K562 (cell line): ENCODE results near the gene HOXB6. TPM values are rescaled to one million over a fixed set of nuclear protein-coding genes. Genes with fewer than 3 reads are reported as not detected.

Source experiments
- CC2D1A ChIP-seq: fragments of 450-650 bp; IDR thresholded peaks from 2 replicates; pipeline ENCODE4 v1.6.1; 2017; ENCODE audit warnings: mild to moderate bottlenecking
- CHD2 ChIP-seq: IDR thresholded peaks from 2 replicates; pipeline ENCODE4 v1.6.1; 2011; ENCODE audit warnings: low read depth, low read length
- DPF2 ChIP-seq: fragments of 450-650 bp; IDR thresholded peaks from 2 replicates; pipeline ENCODE4 v1.6.1; 2016
- HSF4 ChIP-seq: fragments of 250-450 bp; sonication (Bioruptor Pico); IDR thresholded peaks from 2 replicates; pipeline ENCODE4 v2.1.2; 2022; ENCODE audit warnings: mild to moderate bottlenecking, moderate library complexity, borderline replicate concordance
- IRF2 ChIP-seq: sonication (generic); formaldehyde crosslinking; IDR thresholded peaks from 2 replicates; pipeline ENCODE4 v1.8.1; 2022; ENCODE audit warnings: mild to moderate bottlenecking, missing genetic modification reagents
- KLF13 ChIP-seq: fragments of 450-650 bp; IDR thresholded peaks from 2 replicates; pipeline ENCODE4 v1.6.1; 2016; ENCODE audit warnings: missing genetic modification characterization, low read depth, mild to moderate bottlenecking, missing compliant biosample characterization, moderate library complexity, borderline replicate concordance
- POLR2A ChIP-seq: fragments of 450-650 bp; conservative IDR thresholded peaks from 2 replicates; pipeline ENCODE4 v1.6.1; 2016
- SIN3A ChIP-seq, 2 experiments: fragments of 150-350 bp in 1 of 2; IDR thresholded peaks; 2 replicates each; pipeline ENCODE4 v1.6.1; 2011 to 2016; ENCODE audit warnings: borderline replicate concordance in 2 of 2, low read depth in 2 of 2, low read length in 2 of 2, mild to moderate bottlenecking in 2 of 2, moderate library complexity in 2 of 2; ENCODE audit not compliant: control insufficient read depth in 1 of 2
- SMAD4 ChIP-seq: fragments of 250-450 bp; sonication (Bioruptor Pico); conservative IDR thresholded peaks from 2 replicates; pipeline ENCODE4 v1.8.0; 2021; ENCODE audit warnings: inconsistent platforms, mild to moderate bottlenecking, moderate library complexity
- SMARCC2 ChIP-seq: fragments of 450-650 bp; IDR thresholded peaks from 2 replicates; pipeline ENCODE4 v1.6.1; 2017; ENCODE audit warnings: antibody characterized with exemption, moderate library complexity, mild to moderate bottlenecking, low read depth
- SP1 ChIP-seq: sonication (generic); formaldehyde crosslinking; IDR thresholded peaks from 2 replicates; pipeline ENCODE4 v1.8.1; 2022; ENCODE audit warnings: mild to moderate bottlenecking, missing genetic modification reagents
- TEAD1 ChIP-seq, 2 experiments: fragments of 450-650 bp in 1 of 2; sonication (generic) in 1 of 2; formaldehyde crosslinking; IDR thresholded peaks; 2 replicates each; pipeline versions ENCODE4 v1.4.0 to v1.8.0; 2020 to 2022; ENCODE audit warnings: mild to moderate bottlenecking in 2 of 2, missing genetic modification reagents in 1 of 2
- ZBTB8A ChIP-seq: fragments of 450-650 bp; IDR thresholded peaks from 2 replicates; pipeline ENCODE4 v1.6.1; 2018; ENCODE audit warnings: mild to moderate bottlenecking, moderate library complexity; ENCODE audit not compliant: partially characterized antibody
- ZFP30 ChIP-seq: fragments of 250-450 bp; sonication (Bioruptor Pico); IDR thresholded peaks from 2 replicates; pipeline ENCODE4 v1.8.0; 2022; ENCODE audit warnings: moderate library complexity, mild to moderate bottlenecking, inconsistent platforms, borderline replicate concordance
- ZNF121 ChIP-seq: sonication (generic); formaldehyde crosslinking; conservative IDR thresholded peaks from 2 replicates; pipeline ENCODE4 v1.8.0; 2022; ENCODE audit warnings: missing genetic modification reagents
- ZSCAN32 ChIP-seq: fragments of 450-650 bp; formaldehyde crosslinking; IDR thresholded peaks from 2 replicates; pipeline ENCODE4 v1.4.0; 2020; ENCODE audit warnings: mild to moderate bottlenecking, moderate library complexity
- polyA plus RNA-seq, 8 experiments: library from polyadenylated mRNA; depleted of rRNA in 4 of 8; stranded (reverse) in 5 of 8; unstranded in 3 of 8; fragments of >200 nt; fragmentation: Nextera tagmentation in 2 of 8; fragmentation: Illumina TruSeq in 1 of 8; extraction: Ambion mirVana in 2 of 8; extraction: Trizol in 1 of 8; gene quantifications; 2 replicates each; pipeline versions ENCODE4 v1.2.1 to v1.2.3, GENCODE V29; 2011 to 2014; ENCODE audit warnings: inconsistent platforms in 1 of 8, missing spikeins in 1 of 8
- total RNA-seq, 7 experiments: library from RNA; depleted of rRNA in 6 of 7; stranded (reverse); fragments of >200 nt in 6 of 7; fragmentation: Illumina TruSeq in 2 of 7; extraction: Trizol in 2 of 7; gene quantifications; 2 replicates each; pipeline versions ENCODE4 v1.2.1 to v1.2.3, GENCODE V29; 2011 to 2021; ENCODE audit warnings: low replicate concordance in 1 of 7
- TF ChIP-seq, protein P1 (sequence below): sonication (generic); formaldehyde crosslinking; IDR thresholded peaks from 2 replicates; pipeline ENCODE4 v1.8.1; 2023; ENCODE audit warnings: mild to moderate bottlenecking, missing genetic modification reagents
- TF ChIP-seq, protein P2 (sequence below): sonication (generic); formaldehyde crosslinking; IDR thresholded peaks from 2 replicates; pipeline ENCODE4 v1.8.0; 2023; ENCODE audit warnings: mild to moderate bottlenecking, missing genetic modification reagents
- TF ChIP-seq, protein P3 (sequence below): sonication (generic); formaldehyde crosslinking; IDR thresholded peaks from 2 replicates; pipeline ENCODE4 v1.8.0; 2023; ENCODE audit warnings: mild to moderate bottlenecking, missing genetic modification reagents
- TF ChIP-seq, protein P4 (sequence below): fragments of 250-450 bp; sonication (Bioruptor Pico); IDR thresholded peaks from 2 replicates; pipeline ENCODE4 v1.8.0; 2021; ENCODE audit warnings: moderate library complexity, mild to moderate bottlenecking, inconsistent platforms

HOXB6 gene
- total and polyA plus RNA-seq, 9 of the 15 experiments (the other 6 are each of a cell fraction or from before 2014, with no cell fraction given): 1.2 to 14.8 (median 4.9) TPM

DNA sequence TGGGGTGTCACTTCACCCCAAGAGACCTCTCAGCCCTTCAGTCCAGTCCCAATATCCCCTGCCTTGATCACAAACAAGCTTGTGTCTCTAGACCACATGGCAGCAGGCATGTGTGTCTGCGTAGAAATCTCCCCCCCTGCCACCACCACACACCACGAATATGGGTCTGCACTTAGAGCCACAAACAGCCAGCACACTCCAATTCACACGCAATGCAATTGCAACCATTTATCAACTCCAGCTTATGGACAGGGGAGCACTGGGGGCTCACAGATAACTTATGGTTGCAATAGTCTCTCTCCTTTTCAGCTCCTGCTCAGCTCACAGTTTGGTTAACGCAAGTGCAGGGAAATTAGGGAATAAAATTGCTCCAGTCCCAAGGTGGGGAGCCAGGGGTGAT, 18.8 kb upstream of the HOXB6 start (continued):
- TF ChIP-seq, protein P1, sequence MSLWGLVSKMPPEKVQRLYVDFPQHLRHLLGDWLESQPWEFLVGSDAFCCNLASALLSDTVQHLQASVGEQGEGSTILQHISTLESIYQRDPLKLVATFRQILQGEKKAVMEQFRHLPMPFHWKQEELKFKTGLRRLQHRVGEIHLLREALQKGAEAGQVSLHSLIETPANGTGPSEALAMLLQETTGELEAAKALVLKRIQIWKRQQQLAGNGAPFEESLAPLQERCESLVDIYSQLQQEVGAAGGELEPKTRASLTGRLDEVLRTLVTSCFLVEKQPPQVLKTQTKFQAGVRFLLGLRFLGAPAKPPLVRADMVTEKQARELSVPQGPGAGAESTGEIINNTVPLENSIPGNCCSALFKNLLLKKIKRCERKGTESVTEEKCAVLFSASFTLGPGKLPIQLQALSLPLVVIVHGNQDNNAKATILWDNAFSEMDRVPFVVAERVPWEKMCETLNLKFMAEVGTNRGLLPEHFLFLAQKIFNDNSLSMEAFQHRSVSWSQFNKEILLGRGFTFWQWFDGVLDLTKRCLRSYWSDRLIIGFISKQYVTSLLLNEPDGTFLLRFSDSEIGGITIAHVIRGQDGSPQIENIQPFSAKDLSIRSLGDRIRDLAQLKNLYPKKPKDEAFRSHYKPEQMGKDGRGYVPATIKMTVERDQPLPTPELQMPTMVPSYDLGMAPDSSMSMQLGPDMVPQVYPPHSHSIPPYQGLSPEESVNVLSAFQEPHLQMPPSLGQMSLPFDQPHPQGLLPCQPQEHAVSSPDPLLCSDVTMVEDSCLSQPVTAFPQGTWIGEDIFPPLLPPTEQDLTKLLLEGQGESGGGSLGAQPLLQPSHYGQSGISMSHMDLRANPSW (CRISPR knock-in tag): no peak
- TF ChIP-seq CHD2: no peak
- no peak for TF ChIP-seq ZSCAN32 (CRISPR knock-in tag)
- TF ChIP-seq SMAD4 (CRISPR knock-in tag): 0 out of 2 replicates have a peak, but pooled peaks have one; percentile 16
- TF ChIP-seq POLR2A: 0 out of 2 replicates have a peak, but pooled peaks have one; percentile 44
- TF ChIP-seq HSF4 (CRISPR knock-in tag): no peak
- TF ChIP-seq SMARCC2: 0 out of 2 replicates have a peak, but pooled peaks have one; percentile 16
- no peak for TF ChIP-seq KLF13 (tag)
- 0 out of 2 replicates have a peak, but pooled peaks have one; percentile 43 for TF ChIP-seq SP1 (CRISPR knock-in tag)
- TF ChIP-seq IRF2 (CRISPR knock-in tag): no peak
- TF ChIP-seq TEAD1 (CRISPR knock-in tag; IDR thresholded peaks at IDR 0.05): 0 out of 4 replicates have a peak, but pooled peaks of 1 of the 2 experiments have one; percentile 46
- TF ChIP-seq, protein P2, sequence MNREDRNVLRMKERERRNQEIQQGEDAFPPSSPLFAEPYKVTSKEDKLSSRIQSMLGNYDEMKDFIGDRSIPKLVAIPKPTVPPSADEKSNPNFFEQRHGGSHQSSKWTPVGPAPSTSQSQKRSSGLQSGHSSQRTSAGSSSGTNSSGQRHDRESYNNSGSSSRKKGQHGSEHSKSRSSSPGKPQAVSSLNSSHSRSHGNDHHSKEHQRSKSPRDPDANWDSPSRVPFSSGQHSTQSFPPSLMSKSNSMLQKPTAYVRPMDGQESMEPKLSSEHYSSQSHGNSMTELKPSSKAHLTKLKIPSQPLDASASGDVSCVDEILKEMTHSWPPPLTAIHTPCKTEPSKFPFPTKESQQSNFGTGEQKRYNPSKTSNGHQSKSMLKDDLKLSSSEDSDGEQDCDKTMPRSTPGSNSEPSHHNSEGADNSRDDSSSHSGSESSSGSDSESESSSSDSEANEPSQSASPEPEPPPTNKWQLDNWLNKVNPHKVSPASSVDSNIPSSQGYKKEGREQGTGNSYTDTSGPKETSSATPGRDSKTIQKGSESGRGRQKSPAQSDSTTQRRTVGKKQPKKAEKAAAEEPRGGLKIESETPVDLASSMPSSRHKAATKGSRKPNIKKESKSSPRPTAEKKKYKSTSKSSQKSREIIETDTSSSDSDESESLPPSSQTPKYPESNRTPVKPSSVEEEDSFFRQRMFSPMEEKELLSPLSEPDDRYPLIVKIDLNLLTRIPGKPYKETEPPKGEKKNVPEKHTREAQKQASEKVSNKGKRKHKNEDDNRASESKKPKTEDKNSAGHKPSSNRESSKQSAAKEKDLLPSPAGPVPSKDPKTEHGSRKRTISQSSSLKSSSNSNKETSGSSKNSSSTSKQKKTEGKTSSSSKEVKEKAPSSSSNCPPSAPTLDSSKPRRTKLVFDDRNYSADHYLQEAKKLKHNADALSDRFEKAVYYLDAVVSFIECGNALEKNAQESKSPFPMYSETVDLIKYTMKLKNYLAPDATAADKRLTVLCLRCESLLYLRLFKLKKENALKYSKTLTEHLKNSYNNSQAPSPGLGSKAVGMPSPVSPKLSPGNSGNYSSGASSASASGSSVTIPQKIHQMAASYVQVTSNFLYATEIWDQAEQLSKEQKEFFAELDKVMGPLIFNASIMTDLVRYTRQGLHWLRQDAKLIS (CRISPR knock-in tag): no peak
- TF ChIP-seq, protein P3, sequence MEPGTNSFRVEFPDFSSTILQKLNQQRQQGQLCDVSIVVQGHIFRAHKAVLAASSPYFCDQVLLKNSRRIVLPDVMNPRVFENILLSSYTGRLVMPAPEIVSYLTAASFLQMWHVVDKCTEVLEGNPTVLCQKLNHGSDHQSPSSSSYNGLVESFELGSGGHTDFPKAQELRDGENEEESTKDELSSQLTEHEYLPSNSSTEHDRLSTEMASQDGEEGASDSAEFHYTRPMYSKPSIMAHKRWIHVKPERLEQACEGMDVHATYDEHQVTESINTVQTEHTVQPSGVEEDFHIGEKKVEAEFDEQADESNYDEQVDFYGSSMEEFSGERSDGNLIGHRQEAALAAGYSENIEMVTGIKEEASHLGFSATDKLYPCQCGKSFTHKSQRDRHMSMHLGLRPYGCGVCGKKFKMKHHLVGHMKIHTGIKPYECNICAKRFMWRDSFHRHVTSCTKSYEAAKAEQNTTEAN (CRISPR knock-in tag): no peak
- TF ChIP-seq ZFP30 (CRISPR knock-in tag): no peak
- peak; percentile 35 for TF ChIP-seq DPF2
- TF ChIP-seq, protein P4, sequence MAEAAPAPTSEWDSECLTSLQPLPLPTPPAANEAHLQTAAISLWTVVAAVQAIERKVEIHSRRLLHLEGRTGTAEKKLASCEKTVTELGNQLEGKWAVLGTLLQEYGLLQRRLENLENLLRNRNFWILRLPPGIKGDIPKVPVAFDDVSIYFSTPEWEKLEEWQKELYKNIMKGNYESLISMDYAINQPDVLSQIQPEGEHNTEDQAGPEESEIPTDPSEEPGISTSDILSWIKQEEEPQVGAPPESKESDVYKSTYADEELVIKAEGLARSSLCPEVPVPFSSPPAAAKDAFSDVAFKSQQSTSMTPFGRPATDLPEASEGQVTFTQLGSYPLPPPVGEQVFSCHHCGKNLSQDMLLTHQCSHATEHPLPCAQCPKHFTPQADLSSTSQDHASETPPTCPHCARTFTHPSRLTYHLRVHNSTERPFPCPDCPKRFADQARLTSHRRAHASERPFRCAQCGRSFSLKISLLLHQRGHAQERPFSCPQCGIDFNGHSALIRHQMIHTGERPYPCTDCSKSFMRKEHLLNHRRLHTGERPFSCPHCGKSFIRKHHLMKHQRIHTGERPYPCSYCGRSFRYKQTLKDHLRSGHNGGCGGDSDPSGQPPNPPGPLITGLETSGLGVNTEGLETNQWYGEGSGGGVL (CRISPR knock-in tag): no peak
- TF ChIP-seq ZNF121 (CRISPR knock-in tag): no peak
- no peak for TF ChIP-seq SIN3A (IDR thresholded peaks at IDR 0.05; ENCODE audit: borderline replicate concordance in 2 of 2, control insufficient read depth in 1 of 2, low read depth in 2 of 2, low read length in 2 of 2)
- no peak for TF ChIP-seq CC2D1A
- no peak for TF ChIP-seq ZBTB8A
